Nephron (organoid): ENCODE measurements around the gene OR11H7.
"Not testable (repeated sequence)": the region's sequence is repeated elsewhere in the genome, so short reads cannot be mapped to it uniquely, and the experiment has no call there.

ENCODE experiments used
- H3K27ac Mint-ChIP-seq, 3 experiments: 2 replicates each; pipeline ENCODE4 v1.8.0; 2020; ENCODE audit warnings: mixed read lengths in 3 of 3, mild to moderate bottlenecking in 2 of 3, moderate library complexity in 1 of 3
- H3K27me3 Mint-ChIP-seq: 2 replicates; pipeline ENCODE4 v1.8.0; 2021; ENCODE audit warnings: low read depth, mild to moderate bottlenecking, moderate library complexity, mixed read lengths
- H3K36me3 Mint-ChIP-seq: 2 replicates; pipeline ENCODE4 v1.8.0; 2020; ENCODE audit warnings: low read depth, mixed read lengths
- H3K4me1 Mint-ChIP-seq: 2 replicates; pipeline ENCODE4 v1.8.0; 2020; ENCODE audit warnings: mixed read lengths
- H3K4me3 Mint-ChIP-seq, 3 experiments: 2 replicates each; pipeline ENCODE4 v1.8.0; 2020; ENCODE audit warnings: mild to moderate bottlenecking in 3 of 3, mixed read lengths in 3 of 3, moderate library complexity in 2 of 3
- H3K9me3 Mint-ChIP-seq: 2 replicates; pipeline ENCODE4 v1.8.0; 2020; ENCODE audit warnings: mixed read lengths
- TF ChIP-seq, protein P1 (sequence below), 3 experiments: fragments of 200-600 bp; sonication (generic); IDR thresholded peaks; one replicate each; pipeline ENCODE4 v1.5.0; 2021; ENCODE audit warnings: antibody characterized with exemption in 3 of 3; ENCODE audit not compliant: unreplicated experiment in 3 of 3

OR11H7 gene

DNA sequence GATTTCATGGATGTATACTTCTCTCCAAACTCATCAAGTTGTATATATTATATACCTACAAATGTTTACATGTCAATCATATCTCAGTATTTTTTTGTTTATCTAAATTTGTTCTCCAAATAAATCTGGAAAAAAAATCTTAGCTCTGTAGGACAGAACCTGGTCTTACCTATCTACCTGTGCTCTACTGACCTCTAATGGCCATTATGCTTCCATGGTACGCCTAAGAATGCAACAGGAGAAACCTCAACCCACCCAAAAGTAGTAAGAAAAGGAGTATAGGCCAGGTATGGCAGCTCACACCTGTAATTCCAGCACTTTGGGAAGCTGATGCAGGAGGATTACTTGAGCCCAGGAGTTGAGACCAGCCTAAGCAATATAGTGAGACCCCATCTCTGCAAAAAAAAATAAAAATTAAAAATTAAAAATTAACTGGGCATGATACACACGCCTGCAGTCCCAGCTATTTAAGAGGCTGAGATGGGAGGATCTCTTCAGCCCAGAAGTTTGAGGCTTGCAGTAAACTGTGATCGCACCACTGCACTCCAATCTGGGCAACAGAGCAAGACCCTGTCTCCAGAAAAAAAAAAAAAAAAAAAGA is 19.0 kb downstream of the OR11H7 start:
- no peak overlapping the region for H3K27ac Mint-ChIP-seq
- no peak overlapping the region for H3K4me3 Mint-ChIP-seq
- H3K9me3 Mint-ChIP-seq = peaks cover 30% of the 10 kb centered on the region
- H3K36me3 Mint-ChIP-seq = no peaks in the 10 kb centered on the region
- no peaks in the 10 kb centered on the region for H3K4me1 Mint-ChIP-seq
- H3K27me3 Mint-ChIP-seq = no peaks in the 10 kb centered on the region
- TF ChIP-seq, protein P1, sequence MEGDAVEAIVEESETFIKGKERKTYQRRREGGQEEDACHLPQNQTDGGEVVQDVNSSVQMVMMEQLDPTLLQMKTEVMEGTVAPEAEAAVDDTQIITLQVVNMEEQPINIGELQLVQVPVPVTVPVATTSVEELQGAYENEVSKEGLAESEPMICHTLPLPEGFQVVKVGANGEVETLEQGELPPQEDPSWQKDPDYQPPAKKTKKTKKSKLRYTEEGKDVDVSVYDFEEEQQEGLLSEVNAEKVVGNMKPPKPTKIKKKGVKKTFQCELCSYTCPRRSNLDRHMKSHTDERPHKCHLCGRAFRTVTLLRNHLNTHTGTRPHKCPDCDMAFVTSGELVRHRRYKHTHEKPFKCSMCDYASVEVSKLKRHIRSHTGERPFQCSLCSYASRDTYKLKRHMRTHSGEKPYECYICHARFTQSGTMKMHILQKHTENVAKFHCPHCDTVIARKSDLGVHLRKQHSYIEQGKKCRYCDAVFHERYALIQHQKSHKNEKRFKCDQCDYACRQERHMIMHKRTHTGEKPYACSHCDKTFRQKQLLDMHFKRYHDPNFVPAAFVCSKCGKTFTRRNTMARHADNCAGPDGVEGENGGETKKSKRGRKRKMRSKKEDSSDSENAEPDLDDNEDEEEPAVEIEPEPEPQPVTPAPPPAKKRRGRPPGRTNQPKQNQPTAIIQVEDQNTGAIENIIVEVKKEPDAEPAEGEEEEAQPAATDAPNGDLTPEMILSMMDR (IDR thresholded peaks at IDR 0.05; ENCODE audit: unreplicated experiment in 3 of 3) = no peak

- H3K4me1 Mint-ChIP-seq = no peaks in the 10 kb centered on the region
- H3K4me3 Mint-ChIP-seq = no peak overlapping the region
- H3K36me3 Mint-ChIP-seq = no peaks in the 10 kb centered on the region
- H3K27ac Mint-ChIP-seq = no peak overlapping the region
- peaks cover 7% of the 10 kb centered on the region for H3K9me3 Mint-ChIP-seq
- H3K27me3 Mint-ChIP-seq = no peaks in the 10 kb centered on the region
- TF ChIP-seq, protein P1 (IDR thresholded peaks at IDR 0.05; ENCODE audit: unreplicated experiment in 3 of 3) = no peak
Observed at GRCh38 chr14:20262642-20263128, 33.9 kb downstream of the OR11H7 start.

GRCh38 chr14:20264361-20264760 is 35.6 kb downstream of the OR11H7 start:
- not testable (repeated sequence) for H3K36me3 Mint-ChIP-seq, H3K4me3 Mint-ChIP-seq, H3K4me1 Mint-ChIP-seq, H3K9me3 Mint-ChIP-seq, H3K27me3 Mint-ChIP-seq, H3K27ac Mint-ChIP-seq

GRCh38 chr14:20274062-20274461 is 45.3 kb downstream of the OR11H7 start:
- no peak overlapping the region for H3K27ac Mint-ChIP-seq
- TF ChIP-seq, protein P1 (IDR thresholded peaks at IDR 0.05; ENCODE audit: unreplicated experiment in 3 of 3) = no peak
- H3K36me3 Mint-ChIP-seq = peaks cover 63% of the 10 kb centered on the region
- peaks cover 4% of the 10 kb centered on the region for H3K27me3 Mint-ChIP-seq
- no peak overlapping the region for H3K4me3 Mint-ChIP-seq
- peaks cover 56% of the 10 kb centered on the region for H3K9me3 Mint-ChIP-seq
- no peaks in the 10 kb centered on the region for H3K4me1 Mint-ChIP-seq

DNA sequence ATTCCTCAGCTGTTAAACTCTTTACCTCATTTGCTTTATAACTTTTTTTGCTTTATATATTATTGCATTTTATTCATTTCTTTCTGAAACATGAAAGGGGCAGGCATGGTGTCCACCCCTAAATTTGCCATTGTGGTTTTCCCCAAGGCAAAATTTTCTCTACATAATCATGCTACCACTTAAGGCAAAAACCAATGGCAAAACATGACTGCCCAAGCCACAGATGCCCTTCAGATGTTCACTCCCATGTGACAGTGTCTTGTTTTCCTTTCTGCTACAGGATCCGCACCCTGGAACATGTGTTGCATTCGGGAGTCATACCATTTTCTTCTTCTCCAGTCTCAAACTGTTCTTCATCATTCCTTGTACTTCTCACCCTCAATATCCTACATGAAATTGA is 48.6 kb downstream of the OR11H7 start:
- Mint-ChIP-seq H3K27me3 (peaks cover 4% of the 10 kb centered on the region), H3K9me3 (peaks cover 63% of the 10 kb centered on the region), H3K4me3 (no peak overlapping the region), H3K4me1 (no peaks in the 10 kb centered on the region), H3K36me3 (peaks cover 88% of the 10 kb centered on the region), H3K27ac (no peak overlapping the region)
- TF ChIP-seq, protein P1 (IDR thresholded peaks at IDR 0.05; ENCODE audit: unreplicated experiment in 3 of 3) = no peak

DNA sequence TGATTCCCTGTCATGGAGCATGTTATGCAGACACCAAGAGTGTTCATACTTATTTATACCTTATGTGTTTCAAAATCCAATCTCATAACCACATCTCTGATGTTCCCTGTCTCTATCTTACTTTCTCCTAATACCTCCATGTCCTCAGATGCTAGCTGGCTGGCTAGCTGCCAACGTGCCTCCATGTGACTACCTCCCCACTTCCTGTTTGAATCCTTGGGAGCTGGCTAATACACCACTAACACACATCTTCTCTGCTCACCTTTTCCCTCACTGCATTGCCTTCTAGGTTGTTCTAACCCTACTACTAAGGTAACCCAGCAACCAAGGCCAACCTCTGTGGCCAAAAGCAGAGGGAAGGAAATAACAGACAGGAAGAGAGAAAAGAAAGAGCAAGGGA is 49.6 kb downstream of the OR11H7 start:
- H3K4me3 Mint-ChIP-seq = no peak overlapping the region
- H3K27me3 Mint-ChIP-seq = no peaks in the 10 kb centered on the region
- H3K4me1 Mint-ChIP-seq = no peaks in the 10 kb centered on the region
- peaks cover 90% of the 10 kb centered on the region for H3K36me3 Mint-ChIP-seq
- no peak overlapping the region for H3K27ac Mint-ChIP-seq
- peaks cover 65% of the 10 kb centered on the region for H3K9me3 Mint-ChIP-seq
- TF ChIP-seq, protein P1 (IDR thresholded peaks at IDR 0.05; ENCODE audit: unreplicated experiment in 3 of 3) = no peak

DNA sequence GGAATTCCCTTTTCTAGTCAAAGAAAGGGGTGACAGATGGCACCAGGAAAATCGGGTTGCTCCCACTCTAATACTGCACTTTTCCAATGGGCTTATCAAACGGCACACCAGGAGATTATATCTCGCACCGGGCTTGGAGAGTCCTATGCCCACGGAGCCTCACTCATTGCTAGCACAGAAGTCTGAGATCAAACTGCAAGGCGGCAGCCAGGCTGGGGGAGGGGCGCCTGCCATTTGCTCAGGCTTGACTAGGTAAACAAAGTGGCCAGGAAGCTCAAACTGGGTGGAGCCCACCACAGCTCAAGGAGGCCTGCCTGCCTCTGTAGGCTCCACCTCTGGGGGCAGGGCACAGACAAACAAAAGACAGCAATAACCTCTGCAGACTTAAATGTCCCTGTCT is 51.5 kb downstream of the OR11H7 start:
- Mint-ChIP-seq H3K9me3 (peaks cover 48% of the 10 kb centered on the region), H3K36me3 (peaks cover 85% of the 10 kb centered on the region)
- not testable (repeated sequence) for H3K4me3 Mint-ChIP-seq, H3K27ac Mint-ChIP-seq, H3K27me3 Mint-ChIP-seq, H3K4me1 Mint-ChIP-seq
